Hindlimb muscle (tissue), 1 donor: ENCODE results near the gene GADD45G. TPM values are rescaled to one million over a fixed set of nuclear protein-coding genes. Genes with fewer than 3 reads are reported as not detected.
A peak's percentile ranks its signal among the peaks of the same experiment; 100 is the strongest.

Source experiments
- DNase-seq: peaks from one replicate; pipeline ENCODE4 v3.0.0-alpha.2; 2013
- polyA plus RNA-seq: library from polyadenylated mRNA; unstranded; fragments of 120-200 nt; gene quantifications from one replicate; pipeline ENCODE4 v1.2.1, GENCODE V29; 2013; ENCODE audit not compliant: insufficient read length

Gene GADD45G
- polyA plus RNA-seq, 1 donor = 14.3 TPM

GRCh38 chr9:89630508-89630907 lies 25.7 kb downstream of the GADD45G start:
- DNase-seq = no peak

DNA sequence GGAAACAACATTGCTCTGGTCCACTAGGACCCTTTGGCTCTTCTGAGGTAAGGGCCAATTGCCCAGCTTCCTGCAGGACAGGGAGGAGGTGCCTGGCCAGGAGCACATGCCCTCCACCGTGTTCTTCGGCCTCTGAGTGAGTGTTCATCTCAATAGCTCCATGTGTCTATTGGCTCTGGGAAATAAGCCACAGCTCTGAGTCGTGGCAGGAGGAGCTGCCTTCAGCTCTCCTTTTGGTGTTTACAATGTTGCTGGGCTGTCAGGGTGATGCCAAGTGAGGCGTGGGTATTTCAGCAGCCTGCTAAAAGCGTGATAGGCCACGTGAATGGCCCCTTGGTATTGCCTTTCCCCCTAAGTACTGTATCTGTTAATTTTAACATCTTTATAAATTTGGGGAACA lies 26.6 kb downstream of the GADD45G start:
- no peak for DNase-seq

DNA sequence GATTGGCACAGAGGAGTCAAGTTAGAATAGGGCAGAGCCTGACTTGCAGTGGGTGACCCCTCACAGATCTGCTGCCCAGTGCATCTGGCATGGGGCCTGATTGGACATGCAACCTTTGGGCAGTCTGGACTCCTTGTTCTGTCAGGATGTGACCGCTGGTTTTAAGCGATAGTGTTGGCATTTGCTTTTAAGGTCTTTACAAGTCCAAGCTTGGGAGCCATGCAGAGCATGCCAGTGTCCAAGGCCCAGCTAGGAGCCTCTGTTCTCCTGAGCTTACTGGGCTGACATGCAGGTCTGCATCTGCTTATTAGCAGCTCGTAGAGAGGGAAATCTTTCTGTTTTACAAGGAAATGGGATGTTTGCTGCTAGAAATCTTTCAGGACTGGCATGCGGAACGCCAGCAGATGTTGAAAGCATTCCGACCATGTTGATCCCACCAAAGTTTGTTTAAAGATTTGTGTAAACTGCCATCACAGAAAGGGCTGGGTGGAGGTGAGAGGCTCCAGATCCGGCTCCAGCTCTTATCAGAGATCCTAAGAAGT lies 27.5 kb downstream of the GADD45G start:
- DNase-seq = no peak

GRCh38 chr9:89632736-89633135 lies 27.9 kb downstream of the GADD45G start:
- DNase-seq = no peak

DNA sequence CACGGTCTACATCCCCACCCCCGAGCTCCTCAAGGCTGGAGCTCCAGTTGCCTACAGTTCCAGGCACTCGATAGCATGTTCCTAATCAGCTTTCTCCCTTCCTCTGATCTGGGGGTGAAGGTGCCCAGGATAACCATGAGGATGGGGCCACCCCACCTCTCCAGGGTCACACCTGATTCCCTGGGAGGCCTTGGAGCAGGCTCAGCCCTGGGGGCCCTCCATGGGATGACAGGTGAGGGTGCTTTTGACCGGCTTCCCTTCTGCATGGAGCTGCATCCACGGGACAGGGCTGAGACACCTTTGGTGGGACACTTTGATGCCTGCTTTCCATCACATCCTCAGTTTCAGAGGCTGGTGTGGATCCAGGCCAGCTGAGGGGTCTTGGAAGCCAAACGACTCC lies 28.6 kb downstream of the GADD45G start:
- no peak for DNase-seq

DNA sequence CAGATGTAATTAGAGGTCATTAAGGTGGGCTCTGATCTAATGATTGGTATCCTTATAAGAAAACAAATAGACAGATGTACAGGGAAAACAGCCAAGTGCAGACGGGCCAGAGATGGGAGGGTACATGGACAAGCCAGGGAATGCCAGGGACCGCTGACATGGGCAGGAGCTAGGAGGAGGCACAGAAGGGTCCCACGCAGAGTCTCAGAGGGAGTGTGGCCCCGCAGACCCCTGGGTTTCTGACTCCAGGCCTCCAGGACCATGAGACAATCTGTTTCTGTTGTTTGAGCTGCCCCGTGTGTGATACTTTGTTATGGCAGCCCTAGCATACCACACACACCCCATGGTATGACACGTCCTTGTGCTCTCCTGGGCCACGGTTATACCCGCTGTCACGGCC lies 29.1 kb downstream of the GADD45G start:
- no peak for DNase-seq

DNA sequence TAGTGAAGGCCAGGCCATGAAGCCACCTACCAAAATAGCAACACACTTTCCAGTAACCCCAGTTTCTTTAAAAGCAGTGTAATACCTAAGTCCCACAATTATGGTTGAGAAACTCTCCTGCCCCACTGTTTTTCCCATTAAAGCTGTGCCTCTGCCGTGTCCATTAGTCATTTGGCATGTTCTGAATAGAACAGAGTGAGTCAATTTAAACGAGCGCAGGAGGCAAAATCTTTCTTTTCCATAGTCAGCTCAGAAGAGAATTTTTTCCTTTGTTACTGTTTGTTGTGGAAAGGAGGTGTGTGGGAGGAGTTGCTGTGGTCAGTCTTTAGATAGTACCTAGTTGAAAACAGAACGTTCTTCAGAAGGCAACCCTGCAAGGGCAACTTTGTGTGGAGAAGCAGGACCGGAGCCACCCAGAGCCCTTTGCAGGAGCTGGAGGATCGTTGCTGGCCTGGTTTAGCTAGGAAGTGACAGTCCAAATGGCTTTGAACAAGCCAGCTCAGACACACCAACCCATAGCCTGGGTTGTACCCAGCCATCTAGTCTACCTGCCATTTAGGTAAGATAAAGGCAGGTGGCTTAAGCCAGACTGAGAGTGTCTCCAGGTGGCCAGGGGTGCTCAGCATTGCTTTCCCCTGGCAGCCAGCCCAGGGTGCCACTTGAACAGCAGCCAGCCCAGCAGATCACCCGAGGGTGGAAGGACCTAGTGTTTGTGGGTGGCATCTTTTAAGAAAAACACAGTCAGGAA lies 30.4 kb downstream of the GADD45G start:
- DNase-seq = peak; percentile 72

DNA sequence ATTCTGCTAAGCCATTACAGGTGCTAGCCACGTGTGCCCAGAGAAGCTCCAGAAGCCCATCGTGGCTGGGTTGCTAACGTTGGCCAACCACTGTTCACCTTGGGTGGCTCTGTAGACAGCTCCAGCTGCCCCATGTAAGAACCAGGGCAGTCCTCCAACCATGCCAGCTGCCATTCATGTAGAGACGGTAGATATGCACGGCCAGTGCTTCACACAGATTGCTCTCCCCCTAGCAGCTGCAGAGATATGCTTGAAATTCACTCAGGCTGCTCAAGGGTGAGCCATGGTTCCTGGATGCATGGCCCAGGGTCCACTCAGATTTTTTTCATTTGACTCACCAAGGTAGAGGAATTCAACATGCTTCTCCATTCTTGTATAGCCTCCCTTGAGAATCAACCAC lies 31.0 kb downstream of the GADD45G start:
- no peak for DNase-seq

DNA sequence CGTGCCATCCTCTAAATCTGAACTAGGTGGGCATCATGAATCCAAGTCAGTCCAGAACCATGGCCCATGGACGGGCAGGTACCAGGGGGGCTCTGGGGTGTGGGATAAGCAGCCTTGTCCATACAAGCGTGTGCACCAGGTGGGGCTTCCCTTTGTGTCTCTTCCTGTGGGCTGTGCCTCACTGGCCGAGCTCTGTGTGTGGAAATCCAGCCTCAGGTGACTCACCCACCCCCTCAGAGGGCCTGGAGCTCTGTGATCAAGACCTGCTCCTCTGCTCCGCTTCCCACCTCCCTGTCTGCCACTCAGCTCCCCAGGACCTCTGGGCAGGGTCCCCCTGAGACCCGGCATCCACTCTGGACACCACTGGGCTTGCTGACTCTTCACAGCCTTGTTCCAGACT lies 33.0 kb downstream of the GADD45G start:
- no peak for DNase-seq

DNA sequence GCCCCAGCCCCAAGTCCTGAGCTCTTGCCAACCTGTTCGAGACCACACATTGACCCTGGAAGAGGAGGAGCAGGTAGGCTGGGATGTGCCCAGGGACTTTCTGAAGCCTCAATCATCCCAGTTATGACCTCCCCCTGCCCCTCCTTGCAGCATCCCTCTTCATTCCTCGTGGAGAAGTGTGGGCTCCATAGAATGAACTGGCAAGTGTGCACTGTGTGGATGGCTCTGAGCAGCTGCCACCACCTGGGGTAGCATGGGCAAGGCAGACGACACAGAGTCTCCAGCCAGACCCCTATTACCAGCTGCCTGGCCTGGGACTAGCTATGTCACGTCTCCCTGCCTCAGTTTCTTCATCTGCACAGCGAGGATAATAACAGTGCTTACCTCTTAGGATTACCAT lies 33.5 kb downstream of the GADD45G start:
- no peak for DNase-seq

GRCh38 chr9:89638893-89639292 lies 34.1 kb downstream of the GADD45G start:
- DNase-seq = no peak

DNA sequence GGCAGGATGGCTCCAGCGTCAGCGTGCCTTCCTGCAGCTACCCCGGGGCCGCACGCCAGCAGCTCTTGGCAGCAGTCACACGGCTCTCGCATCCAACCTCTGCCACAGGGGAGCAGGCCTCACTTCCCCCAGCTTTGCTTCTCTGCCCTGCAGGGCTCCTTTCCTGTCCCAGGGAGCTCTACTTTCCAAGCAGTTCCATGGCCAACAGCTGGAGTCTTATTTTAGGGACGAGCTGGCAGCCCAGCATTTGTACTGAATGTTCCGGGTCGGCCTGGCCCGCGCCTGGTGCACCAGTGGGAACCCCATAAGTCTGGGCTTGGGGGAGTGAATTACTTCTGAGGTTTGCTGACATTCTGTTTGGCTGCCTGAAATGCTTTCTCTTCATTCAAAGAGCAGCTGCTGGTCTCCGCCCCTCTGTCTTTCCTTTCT lies 34.6 kb downstream of the GADD45G start:
- peak; percentile 65 for DNase-seq

DNA sequence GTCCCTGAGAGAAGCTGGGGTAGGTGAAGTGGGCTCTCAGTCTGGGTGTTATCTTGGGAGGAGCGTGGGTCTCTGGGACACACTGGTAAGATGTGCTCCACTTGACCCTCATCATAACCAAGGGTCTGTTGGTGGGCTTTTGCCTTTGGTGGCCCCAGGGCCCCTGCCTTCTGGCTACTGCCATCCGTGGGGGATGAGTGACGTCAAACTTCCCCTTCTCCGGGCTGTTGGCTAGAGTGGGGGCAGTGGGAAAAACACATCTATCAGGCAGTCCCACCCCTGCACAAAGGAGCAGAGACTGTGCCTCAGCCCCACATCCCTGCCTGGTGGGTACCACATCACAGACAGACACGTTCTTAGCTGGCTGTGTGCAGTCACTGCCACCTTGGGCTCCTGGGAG lies 35.1 kb downstream of the GADD45G start:
- no peak for DNase-seq

DNA sequence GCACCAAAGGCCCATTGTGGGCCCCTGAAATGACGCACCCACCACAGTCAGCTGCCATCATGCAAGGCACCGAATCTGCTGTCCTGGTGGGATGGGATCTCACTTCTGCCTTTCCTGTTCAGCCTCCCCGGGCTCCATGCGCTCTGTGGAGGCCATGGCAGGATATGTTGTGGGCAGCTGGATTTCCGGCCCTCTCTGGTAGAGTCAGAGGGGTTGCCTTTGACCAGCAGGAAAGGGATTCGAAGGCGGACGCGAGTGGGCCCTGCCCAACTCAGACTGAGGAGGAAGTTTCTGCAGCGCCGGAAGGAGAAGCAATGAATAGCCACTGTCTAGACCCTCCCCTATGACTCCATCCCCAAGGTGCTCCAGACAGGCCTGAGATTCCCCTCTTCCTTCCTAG lies 35.5 kb downstream of the GADD45G start:
- no peak for DNase-seq

GRCh38 chr9:89640801-89641200 lies 36.0 kb downstream of the GADD45G start:
- DNase-seq = no peak

DNA sequence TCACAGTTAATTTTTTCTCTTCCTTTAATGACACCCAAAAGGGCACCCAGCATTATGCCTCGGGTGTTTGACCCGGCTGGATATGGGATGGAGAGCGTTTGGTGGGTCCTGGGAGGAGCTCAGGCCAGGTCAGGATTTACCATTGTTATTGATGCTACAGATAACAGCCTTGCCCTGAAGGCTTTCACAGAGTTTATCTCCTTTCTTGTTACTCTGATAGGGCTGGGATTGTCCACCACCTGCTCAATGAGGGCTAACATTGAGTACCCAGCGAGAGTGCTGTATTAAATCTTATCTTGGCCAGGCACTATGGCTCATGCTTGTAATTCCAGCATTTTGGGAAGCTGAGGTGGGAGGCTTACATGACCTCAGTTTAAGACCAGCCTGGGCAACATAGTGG lies 37.2 kb downstream of the GADD45G start:
- DNase-seq = no peak

DNA sequence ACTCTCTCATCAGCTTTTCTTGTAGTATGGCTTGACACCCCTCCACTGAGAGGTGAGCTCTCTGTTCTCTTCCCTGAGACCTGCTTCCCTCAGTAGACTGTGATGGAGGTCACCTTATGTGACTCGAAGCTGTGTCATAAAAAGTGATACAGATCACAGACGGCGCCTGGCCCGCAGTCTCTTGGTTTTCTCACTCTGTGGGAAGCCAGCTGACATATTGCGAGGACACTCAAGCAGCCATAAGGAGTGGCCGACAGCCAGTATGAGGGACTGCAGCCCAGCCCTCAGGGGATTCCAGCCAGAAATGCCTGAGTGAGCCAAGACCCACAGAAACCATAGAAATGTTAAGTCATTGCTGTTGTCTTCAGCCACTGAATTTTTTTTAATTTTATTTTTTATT lies 38.0 kb downstream of the GADD45G start:
- DNase-seq = no peak

DNA sequence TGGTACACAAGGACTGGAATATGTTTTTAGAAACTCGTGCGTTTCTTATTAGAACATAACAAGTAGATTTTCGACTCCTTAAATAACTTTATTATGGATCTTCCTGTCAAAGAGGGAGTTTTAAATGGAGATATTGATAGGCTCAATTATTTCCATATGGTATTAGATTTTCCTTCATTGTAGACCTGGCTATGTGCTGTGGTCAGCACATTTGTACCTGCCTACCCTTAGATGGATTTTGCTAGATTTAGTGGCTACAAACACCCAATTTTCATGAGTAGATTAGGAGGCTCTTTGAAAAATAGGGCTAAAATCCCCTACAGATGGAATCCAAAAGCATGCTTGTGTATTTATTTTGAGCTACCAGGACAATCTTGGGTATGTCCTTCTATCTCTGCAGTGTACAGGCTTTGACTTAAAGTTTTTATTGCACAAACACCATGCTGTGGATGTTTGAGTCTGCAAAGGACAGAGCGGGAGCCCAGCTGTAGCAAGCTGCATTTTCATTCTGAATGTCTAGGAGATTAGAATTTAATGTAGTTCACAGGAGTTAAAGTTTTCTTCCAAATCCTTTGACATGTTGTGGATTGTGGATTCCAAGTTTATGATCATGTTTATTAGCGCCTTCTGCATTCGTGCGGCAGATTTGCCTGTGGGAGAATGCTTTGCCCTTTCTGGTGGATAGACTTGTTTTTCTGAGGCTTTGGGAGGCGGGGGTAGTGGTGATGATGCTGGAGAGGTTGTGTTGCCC lies 41.6 kb downstream of the GADD45G start:
- no peak for DNase-seq

GRCh38 chr9:89647366-89648128 lies 42.7 kb downstream of the GADD45G start:
- DNase-seq = no peak

- DNase-seq = no peak
Observed at GRCh38 chr9:89648247-89649000, 43.6 kb downstream of the GADD45G start.

DNA sequence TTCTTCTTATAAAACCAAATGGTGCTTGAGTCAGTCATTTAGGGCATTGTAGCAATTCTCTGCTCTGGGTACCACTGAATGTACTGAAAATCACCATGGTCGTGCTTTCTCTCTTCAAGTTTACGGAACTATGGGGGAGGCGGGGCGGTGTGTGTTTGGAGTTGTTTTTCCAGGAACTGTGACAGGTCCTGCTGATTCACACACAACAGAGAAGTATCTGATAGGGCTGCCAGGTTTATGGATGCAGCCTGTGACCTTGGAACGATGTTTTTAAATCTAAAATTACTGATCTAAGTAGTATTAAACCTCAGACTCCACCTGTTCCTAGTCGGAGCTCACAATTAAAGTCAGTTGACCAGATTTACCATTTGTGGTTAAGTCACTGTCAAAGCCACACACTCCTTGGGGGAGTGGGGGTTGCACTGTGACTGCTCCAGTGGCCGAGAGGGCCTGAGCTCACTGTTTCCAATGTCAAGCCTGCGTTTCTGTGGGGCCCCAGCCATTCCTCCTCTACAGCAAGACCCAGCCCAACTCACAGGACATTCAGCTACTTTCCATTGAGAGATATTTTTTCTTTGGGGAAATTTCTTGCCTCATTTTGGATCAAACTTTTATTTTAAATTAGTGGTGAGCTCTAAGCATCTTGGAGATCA lies 44.4 kb downstream of the GADD45G start:
- DNase-seq = no peak
